Measurements from ENCODE around the gene ZNF570.

The ZNF570 gene

DNA sequence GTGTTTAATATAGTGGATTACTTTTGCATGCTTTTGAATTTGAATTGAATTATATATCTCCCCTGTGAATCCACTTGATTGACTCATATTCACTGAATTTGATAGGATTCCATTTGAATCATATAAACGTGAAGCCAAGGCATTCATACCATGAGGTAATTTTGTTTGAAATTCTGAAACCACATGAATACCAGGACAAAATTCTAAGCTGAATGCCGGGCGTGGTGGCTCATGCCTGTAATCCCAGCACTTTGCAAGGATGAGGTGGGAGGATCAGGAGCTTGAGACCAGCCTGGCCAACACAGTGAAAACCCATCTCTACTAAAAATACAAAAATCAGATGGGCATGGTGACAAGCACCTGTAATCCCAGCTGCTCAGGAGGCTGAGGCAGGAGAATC, 42.0 kb downstream of the ZNF570 start:
- Histone ChIP-seq H3K4me1 (ENCODE audit: insufficient read depth, low read length) (no peaks in the 10 kb centered on the region), H3K36me3 (ENCODE audit: insufficient read depth, low read length) (peaks cover 7% of the 10 kb centered on the region; the same call in 1 of the 2 replicates), H3K9ac (ENCODE audit: low read depth, low read length) (no peak overlapping the region), H3K9me3 (ENCODE audit: control insufficient read depth, insufficient read depth, low read length) (no peaks in the 10 kb centered on the region; the same call in 1 of the 2 replicates)

DNA sequence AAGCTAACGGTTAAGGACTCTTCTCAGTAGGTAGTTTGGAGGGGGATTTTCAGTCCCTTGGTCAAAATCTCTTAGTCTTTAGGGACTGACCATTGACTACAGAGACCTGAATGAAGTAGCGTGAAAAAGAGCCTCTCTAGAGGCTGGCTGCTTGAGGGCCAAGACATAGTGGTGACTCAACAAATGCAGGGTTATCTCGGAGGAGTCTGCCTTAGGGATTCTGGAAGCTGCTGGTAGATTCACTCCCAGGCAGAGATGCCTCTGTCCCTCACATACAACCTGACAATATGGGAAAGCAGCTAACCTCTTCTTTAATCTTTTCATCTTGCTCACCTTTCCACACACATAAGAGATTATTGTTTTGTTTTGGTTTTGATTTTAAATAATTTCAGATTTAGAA, 42.7 kb downstream of the ZNF570 start:
- H3K9ac ChIP-seq (ENCODE audit: low read depth, low read length): no peak overlapping the region

DNA sequence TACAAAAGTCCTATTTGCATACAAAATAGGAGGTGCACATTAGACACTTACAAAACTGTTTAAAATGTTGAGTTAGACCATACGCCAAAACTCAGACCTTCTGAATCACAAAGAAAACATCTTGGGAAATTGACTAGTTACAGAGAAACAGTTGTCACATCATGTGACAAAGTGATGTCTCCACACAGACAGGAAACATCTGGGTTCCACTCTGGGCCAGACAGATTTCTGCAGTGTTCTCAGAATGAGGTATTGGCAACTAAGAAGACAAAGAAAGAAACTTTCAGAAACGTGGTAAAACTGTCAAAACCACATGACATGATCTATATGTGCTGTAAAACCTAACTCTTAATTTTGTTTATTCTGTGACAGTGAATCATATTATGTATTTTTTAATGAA, 44.2 kb downstream of the ZNF570 start:
- peaks cover 7% of the 10 kb centered on the region; the same call in 1 of the 2 replicates for H3K36me3 ChIP-seq (ENCODE audit: insufficient read depth, low read length)
- H3K4me1 ChIP-seq (ENCODE audit: insufficient read depth, low read length): no peaks in the 10 kb centered on the region
- H3K9me3 ChIP-seq (ENCODE audit: control insufficient read depth, insufficient read depth, low read length): no peaks in the 10 kb centered on the region; the same call in 1 of the 2 replicates
- H3K9ac ChIP-seq (ENCODE audit: low read depth, low read length): no peak overlapping the region

More for the DNA sequence above, 42.7 kb downstream of the ZNF570 start:
- H3K9me3 ChIP-seq (ENCODE audit: control insufficient read depth, insufficient read depth, low read length): no peaks in the 10 kb centered on the region; the same call in 1 of the 2 replicates
- H3K36me3 ChIP-seq (ENCODE audit: insufficient read depth, low read length): peaks cover 7% of the 10 kb centered on the region; the same call in 1 of the 2 replicates
- H3K4me1 ChIP-seq (ENCODE audit: insufficient read depth, low read length): no peaks in the 10 kb centered on the region

DNA sequence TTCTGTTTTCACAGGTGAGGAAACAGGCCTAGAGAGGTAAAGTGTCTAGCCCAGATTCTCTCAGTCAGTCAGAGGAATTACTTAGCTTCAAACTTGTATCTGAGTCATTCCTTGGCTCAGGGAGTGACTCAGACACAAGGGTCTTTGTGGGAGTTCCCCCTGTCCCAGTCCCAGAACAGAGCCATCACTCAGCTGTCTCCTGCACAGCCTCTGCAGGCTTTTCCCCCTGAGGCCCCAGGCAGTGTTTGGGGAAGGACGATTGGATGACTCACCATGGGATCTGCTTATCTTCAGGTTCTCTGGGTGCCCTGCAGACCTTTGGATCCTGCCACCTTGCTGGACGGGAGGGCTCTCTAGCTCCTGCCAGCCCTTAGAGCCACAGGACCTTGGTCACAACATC, 50.7 kb downstream of the ZNF570 start:
- Histone ChIP-seq H3K9ac (ENCODE audit: low read depth, low read length) (no peak overlapping the region), H3K36me3 (ENCODE audit: insufficient read depth, low read length) (peaks cover 10% of the 10 kb centered on the region; the same call in 1 of the 2 replicates), H3K9me3 (ENCODE audit: control insufficient read depth, insufficient read depth, low read length) (no peaks in the 10 kb centered on the region; the same call in none of the 2 replicates), H3K4me1 (ENCODE audit: insufficient read depth, low read length) (no peaks in the 10 kb centered on the region)

DNA sequence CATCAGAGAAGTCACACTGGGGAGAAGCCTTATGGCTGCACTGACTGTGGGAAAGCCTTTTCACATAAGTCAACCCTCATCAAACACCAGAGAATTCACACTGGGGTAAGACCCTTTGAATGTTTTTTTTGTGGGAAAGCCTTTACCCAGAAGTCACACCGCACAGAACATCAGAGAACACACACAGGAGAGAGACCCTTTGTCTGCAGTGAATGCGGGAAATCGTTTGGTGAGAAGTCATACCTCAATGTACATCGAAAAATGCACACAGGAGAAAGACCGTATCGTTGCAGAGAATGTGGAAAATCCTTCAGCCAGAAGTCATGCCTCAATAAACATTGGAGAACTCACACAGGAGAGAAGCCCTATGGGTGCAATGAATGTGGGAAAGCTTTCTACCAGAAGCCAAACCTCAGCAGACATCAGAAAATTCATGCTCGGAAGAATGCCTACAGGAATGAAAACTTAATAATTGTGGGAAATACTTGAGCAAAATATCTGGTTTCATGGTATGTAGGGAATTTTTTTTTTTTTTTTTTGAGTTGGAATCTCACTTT, 68.3 kb downstream of the ZNF570 start:
- Histone ChIP-seq H3K4me1 (ENCODE audit: insufficient read depth, low read length) (no peaks in the 10 kb centered on the region), H3K9me3 (ENCODE audit: control insufficient read depth, insufficient read depth, low read length) (peaks cover 43% of the 10 kb centered on the region), H3K36me3 (ENCODE audit: insufficient read depth, low read length) (peaks cover 26% of the 10 kb centered on the region), H3K9ac (ENCODE audit: low read depth, low read length) (no peak overlapping the region)
